HepG2 (cell line): ENCODE data around the gene FAM210A.

Experiments used
- CTCF ChIP-seq: sonication (generic); formaldehyde crosslinking; IDR thresholded peaks from 2 replicates; pipeline ENCODE4 v1.5.0; 2020; ENCODE audit warnings: mild to moderate bottlenecking, missing genetic modification reagents, moderate library complexity
- ETV5 ChIP-seq: IDR thresholded peaks from 2 replicates; pipeline ENCODE4 v1.6.1; 2018; ENCODE audit warnings: missing biosample characterization, missing genetic modification reagents, inconsistent platforms, borderline replicate concordance
- FOXM1 ChIP-seq: sonication (generic); formaldehyde crosslinking; IDR thresholded peaks from 2 replicates; pipeline ENCODE4 v1.5.0; 2020; ENCODE audit warnings: missing genetic modification reagents
- FOXP1 ChIP-seq, 2 experiments: fragments of 450-650 bp in 1 of 2; IDR thresholded peaks; 2 replicates each; pipeline ENCODE4 v1.6.1; 2017 to 2018; ENCODE audit warnings: antibody characterized with exemption in 1 of 2
- POLR2A ChIP-seq, 2 experiments: IDR thresholded peaks; 2 replicates each; pipeline ENCODE4 v1.6.1; 2011; ENCODE audit warnings: low read depth in 2 of 2, low read length in 2 of 2, mild to moderate bottlenecking in 1 of 2, moderate library complexity in 1 of 2; ENCODE audit not compliant: insufficient read depth in 1 of 2
- SP1 ChIP-seq, 2 experiments: fragments of 450-650 bp in 1 of 2; sonication (generic) in 1 of 2; formaldehyde crosslinking in 1 of 2; IDR thresholded peaks; 2 replicates each; pipeline versions ENCODE4 v1.4.0 to v1.6.1; 2016 to 2020; ENCODE audit warnings: missing genetic modification reagents in 1 of 2
- ZNF224 ChIP-seq: sonication (generic); formaldehyde crosslinking; IDR thresholded peaks from 2 replicates; pipeline ENCODE4 v1.5.0; 2020; ENCODE audit warnings: mild to moderate bottlenecking, missing genetic modification reagents
- ZNF672 ChIP-seq: sonication (generic); formaldehyde crosslinking; IDR thresholded peaks from 2 replicates; pipeline ENCODE4 v1.8.1; 2022; ENCODE audit warnings: missing genetic modification reagents

DNA sequence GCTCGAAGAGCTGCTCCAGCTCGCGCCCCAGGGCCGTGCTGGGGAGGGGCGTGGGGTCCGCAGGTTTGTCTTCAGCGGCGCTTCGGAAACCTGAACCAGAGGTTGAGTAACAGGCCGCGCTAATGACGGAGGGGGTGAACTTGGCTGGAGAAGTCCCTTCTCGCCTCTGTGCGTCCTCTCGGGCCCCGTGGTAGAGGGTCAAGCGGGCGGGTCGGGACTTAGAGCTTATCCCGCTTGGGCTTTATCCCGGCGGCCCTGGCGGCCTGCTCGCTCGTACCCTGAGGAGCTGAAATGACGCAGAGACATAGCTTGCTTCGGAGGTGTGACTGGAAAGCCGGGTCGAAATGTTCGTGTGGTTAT is 594 bp upstream of the FAM210A start:
- TF ChIP-seq POLR2A (IDR thresholded peaks at IDR 0.05; ENCODE audit: insufficient read depth in 1 of 2, low read depth in 2 of 2, low read length in 2 of 2) (no peak), ZNF672 (CRISPR knock-in tag) (no peak), SP1 (IDR thresholded peaks at IDR 0.05) (no peak), SP1 (CRISPR knock-in tag; IDR thresholded peaks at IDR 0.05) (no peak), FOXM1 (no peak), ETV5 (no peak), FOXP1 (IDR thresholded peaks at IDR 0.05) (no peak), FOXP1 (CRISPR knock-in tag; IDR thresholded peaks at IDR 0.05) (no peak), CTCF (CRISPR knock-in tag) (no peak), ZNF224 (CRISPR knock-in tag) (no peak)
